Measurements from ENCODE around the gene MITF. TPM values are rescaled to one million over a fixed set of nuclear protein-coding genes. Genes with fewer than 3 reads are reported as not detected.
"Not testable (repeated sequence)": the region's sequence is repeated elsewhere in the genome, so short reads cannot be mapped to it uniquely, and the experiment has no call there.

MITF gene
- polyA plus RNA-seq, 3 donors from 2014 or later, result 0.68 to 2.3 TPM; not detected in 1

- H3K36me3 Mint-ChIP-seq; H3K9me3 Mint-ChIP-seq; H3K4me1 Mint-ChIP-seq; H3K27ac Mint-ChIP-seq; DNase-seq; H3K27me3 Mint-ChIP-seq (ENCODE audit: low read depth in 3 of 3); H3K4me3 Mint-ChIP-seq: not testable (repeated sequence)
Observed at GRCh38 chr3:69796126-69796525, 56.9 kb downstream of the MITF start.

DNA sequence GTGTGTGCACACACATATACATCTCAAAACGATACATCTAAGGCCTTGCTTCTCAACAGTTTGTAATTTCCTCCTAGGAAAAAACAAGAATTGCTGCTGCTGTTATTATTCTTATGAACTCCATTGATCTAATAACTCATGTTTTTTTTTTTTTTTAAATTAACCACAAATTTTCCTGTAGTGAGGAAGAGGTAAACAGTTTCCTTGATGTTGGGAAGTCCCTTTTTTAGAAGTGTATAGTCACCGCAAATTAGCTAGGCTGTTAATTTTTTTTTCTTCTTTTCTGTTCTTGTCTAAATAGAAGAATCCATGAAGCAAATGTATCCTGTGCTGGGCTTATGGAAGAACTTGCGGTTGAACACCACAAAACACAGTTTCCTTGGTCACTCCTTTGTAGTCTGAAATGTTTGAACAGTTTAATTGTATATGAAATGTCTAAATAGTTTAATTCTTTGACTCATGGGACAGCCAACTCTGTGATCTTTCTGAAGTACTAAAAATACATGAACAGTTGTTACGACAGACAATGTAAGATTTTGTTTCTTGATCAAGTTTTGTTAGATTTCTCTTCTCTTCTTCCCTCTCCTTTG lies 64.5 kb downstream of the MITF start:
- H3K4me3 Mint-ChIP-seq, result no peak overlapping the region
- H3K36me3 Mint-ChIP-seq, result no peaks in the 10 kb centered on the region
- peaks cover 0 to 1% (median 0%) of the 10 kb centered on the region in 3 donors for H3K27me3 Mint-ChIP-seq (ENCODE audit: low read depth in 3 of 3)
- DNase-seq, result no peak
- no peak overlapping the region for H3K27ac Mint-ChIP-seq
- peaks cover 0 to 11% (median 3%) of the 10 kb centered on the region in 6 donors for H3K9me3 Mint-ChIP-seq
- H3K4me1 Mint-ChIP-seq, result no peaks in the 10 kb centered on the region

GRCh38 chr3:69805491-69805890 lies 66.2 kb downstream of the MITF start:
- no peaks in the 10 kb centered on the region for H3K4me1 Mint-ChIP-seq
- H3K36me3 Mint-ChIP-seq, result no peaks in the 10 kb centered on the region
- DNase-seq, result no peak
- peaks cover 0 to 10% (median 2%) of the 10 kb centered on the region in 6 donors for H3K9me3 Mint-ChIP-seq
- H3K27me3 Mint-ChIP-seq (ENCODE audit: low read depth in 3 of 3), result no peaks in the 10 kb centered on the region
- no peak overlapping the region for H3K4me3 Mint-ChIP-seq
- no peak overlapping the region for H3K27ac Mint-ChIP-seq

DNA sequence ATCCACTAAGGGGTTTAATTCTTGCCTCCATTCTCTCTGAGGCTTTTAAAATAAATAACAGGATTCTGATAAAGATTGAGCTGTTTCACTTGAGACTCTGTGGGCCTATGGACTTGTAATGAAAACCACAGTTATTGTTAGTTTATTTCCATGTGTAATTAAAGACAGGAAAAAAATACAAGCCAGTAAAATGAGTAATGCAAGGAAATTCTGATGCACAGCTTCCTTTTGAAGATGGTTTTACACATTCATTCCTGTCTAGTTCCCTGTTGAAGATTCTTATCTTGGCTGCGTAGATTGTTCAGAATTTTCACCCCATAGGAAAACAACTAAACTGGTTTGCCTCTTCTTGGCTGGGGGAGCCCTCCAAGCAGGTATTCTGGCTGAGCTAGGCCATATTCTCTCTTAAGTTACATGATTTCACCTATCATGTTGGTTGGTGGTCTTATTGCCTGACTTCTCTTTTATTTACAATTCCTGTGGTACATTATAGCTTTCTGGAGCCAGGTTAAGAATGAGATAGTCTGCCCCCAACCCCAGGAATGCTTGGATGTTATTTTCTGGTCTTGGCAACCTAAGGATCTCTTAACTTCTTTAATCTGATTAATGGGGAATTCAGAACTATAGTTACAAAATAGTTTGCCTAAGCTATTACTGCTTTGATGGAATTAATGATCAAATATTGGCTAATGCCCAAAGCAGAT lies 67.6 kb downstream of the MITF start:
- Mint-ChIP-seq H3K4me3 (no peak overlapping the region), H3K36me3 (no peaks in the 10 kb centered on the region), H3K4me1 (no peaks in the 10 kb centered on the region), H3K9me3 (peaks cover 0 to 10% (median 2%) of the 10 kb centered on the region in 6 donors), H3K27me3 (ENCODE audit: low read depth in 3 of 3) (no peaks in the 10 kb centered on the region), H3K27ac (no peak overlapping the region)
- DNase-seq, result no peak

DNA sequence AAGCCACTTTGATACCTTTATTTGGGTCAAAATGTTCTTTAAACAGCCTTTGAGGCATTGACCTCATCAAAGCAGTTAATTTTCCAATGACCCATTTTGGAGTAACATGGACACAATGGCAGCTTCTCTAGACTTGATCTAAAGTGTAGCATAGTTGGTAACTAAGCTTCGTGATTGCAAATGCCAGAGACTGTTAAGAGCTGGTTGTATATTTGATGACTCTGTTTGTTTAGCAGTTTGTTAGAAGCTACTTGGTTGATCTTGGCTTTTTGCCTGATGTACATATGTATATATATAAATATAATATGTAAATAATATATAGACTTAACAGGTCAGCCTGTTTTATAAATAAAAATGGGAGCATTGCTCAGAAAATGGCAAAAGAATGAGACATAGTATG lies 68.4 kb downstream of the MITF start:
- DNase-seq, result no peak
- no peak overlapping the region for H3K4me3 Mint-ChIP-seq
- H3K36me3 Mint-ChIP-seq, result no peaks in the 10 kb centered on the region
- H3K27me3 Mint-ChIP-seq (ENCODE audit: low read depth in 3 of 3), result no peaks in the 10 kb centered on the region
- H3K4me1 Mint-ChIP-seq, result no peaks in the 10 kb centered on the region
- H3K27ac Mint-ChIP-seq, result no peak overlapping the region
- H3K9me3 Mint-ChIP-seq, result peaks cover 0 to 10% (median 2%) of the 10 kb centered on the region in 6 donors

DNA sequence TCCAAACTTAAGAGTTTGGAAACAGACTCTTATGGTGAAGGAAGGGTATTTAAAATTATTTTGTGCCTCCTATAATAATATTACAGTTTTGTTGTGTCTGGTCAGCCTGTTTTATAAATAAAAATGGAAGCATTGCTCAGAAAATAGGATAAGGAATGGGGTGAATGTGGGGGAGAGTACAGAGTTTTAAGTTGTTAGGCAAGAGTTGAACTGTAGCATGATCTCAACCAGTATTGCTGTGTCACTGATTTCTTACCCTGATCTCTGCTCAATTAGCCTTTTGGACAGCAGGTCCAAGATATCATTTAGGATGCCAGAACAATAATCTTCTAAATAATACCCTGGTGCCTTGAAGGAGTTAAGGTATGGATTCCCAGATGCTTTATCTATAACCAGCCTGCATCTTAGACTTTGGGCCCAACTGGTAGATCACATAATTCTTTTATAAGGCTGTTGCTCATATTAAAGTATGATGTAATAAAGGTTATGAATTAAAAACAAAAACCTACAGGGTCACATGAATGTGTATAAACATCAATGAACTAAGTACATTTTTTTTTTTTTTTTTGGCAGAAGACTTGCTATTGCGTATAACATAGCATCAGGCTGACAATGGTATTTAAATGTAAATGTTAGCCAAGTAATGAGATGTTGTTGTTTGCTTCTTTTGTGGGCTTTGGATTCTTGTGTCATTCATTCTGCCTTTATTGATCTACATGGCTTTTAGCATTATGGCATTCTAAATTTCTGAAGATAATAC lies 70.0 kb downstream of the MITF start:
- peaks cover 0 to 2% (median 0%) of the 10 kb centered on the region in 3 donors for H3K27me3 Mint-ChIP-seq (ENCODE audit: low read depth in 3 of 3)
- H3K9me3 Mint-ChIP-seq, result peaks cover 0 to 6% (median 2%) of the 10 kb centered on the region in 6 donors
- H3K4me1 Mint-ChIP-seq, result no peaks in the 10 kb centered on the region
- no peak overlapping the region for H3K4me3 Mint-ChIP-seq
- no peak for DNase-seq
- no peaks in the 10 kb centered on the region for H3K36me3 Mint-ChIP-seq
- no peak overlapping the region for H3K27ac Mint-ChIP-seq

DNA sequence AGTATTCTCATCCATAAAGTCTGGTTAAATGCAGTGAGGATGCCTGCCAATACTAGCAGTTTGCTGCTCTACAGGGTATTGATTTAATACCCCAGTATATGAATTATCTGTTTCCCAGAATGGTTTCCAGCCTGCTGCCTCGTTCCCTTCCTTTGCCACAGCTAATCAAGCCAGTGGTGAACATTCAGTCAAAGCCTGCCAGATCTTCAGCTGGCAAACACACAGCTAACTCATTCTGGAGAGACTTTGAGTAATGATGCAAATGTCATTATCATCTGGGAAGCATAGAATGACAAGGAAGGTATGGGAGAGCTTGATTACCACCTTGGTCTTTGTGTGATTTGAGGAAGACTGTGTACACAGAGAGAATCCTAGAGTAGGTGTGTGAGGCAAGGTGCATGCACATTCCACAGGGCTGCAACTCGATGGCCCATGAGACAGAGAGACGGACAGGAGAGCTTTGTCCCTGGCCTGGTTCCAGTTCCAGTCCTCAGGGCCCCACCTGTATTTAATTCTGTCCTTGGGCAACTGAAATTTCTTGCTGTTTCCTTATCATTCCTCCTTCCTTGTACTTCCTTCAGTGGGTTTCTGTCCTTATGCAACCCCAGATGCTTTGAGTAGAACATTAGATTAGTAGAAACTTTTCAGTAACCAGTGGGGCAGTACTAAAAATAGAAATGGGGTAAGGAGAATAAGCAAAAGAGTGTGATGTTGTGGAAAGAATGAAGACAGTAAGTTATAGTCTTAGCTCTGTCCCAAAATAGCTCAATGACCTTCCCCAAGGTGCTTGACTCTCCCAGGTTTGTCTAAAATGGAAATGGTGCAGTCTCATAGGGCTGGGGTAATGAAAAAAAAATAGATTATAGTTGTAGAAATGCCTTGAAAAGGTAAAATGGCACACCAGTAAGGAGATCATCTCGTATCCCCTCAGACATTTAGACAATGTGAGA lies 72.5 kb downstream of the MITF start:
- no peak for DNase-seq
- H3K9me3 Mint-ChIP-seq, result peaks cover 0 to 2% (median 0%) of the 10 kb centered on the region in 6 donors
- no peak overlapping the region for H3K4me3 Mint-ChIP-seq
- H3K27ac Mint-ChIP-seq, result no peak overlapping the region
- no peaks in the 10 kb centered on the region for H3K4me1 Mint-ChIP-seq
- no peaks in the 10 kb centered on the region for H3K36me3 Mint-ChIP-seq
- H3K27me3 Mint-ChIP-seq (ENCODE audit: low read depth in 3 of 3), result peaks cover 0 to 4% (median 0%) of the 10 kb centered on the region in 3 donors

DNA sequence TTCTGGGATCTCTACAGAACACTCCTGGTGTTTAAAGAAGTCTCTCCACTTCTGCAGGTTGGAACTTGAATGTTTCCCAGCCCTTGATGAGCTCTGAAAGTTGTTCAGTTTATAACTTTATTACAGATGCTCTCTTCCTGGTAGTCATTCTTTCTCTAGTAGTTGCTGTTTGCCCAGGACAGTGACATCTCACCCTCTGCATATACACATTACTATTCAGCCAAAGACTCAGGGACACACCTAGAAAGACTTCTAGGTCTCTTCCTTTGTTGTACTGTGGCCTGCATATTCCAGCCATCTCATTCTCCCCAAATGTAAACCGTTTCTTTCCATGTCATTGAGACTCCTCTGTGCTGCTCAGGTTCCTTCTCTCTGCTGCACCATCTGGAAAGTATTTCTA lies 76.7 kb downstream of the MITF start:
- no peak for DNase-seq
- Mint-ChIP-seq H3K4me1 (no peaks in the 10 kb centered on the region), H3K27ac (no peak overlapping the region), H3K4me3 (no peak overlapping the region), H3K9me3 (peaks cover 0 to 2% (median 0%) of the 10 kb centered on the region in 6 donors), H3K27me3 (ENCODE audit: low read depth in 3 of 3) (peaks cover 0 to 4% (median 3%) of the 10 kb centered on the region in 3 donors), H3K36me3 (no peaks in the 10 kb centered on the region)

- no peaks in the 10 kb centered on the region for H3K4me1 Mint-ChIP-seq
- H3K4me3 Mint-ChIP-seq, result no peak overlapping the region
- H3K27me3 Mint-ChIP-seq (ENCODE audit: low read depth in 3 of 3), result peaks cover 0 to 4% (median 3%) of the 10 kb centered on the region in 3 donors
- no peak for DNase-seq
- H3K9me3 Mint-ChIP-seq, result peaks cover 0 to 3% (median under 1%) of the 10 kb centered on the region in 6 donors
- no peaks in the 10 kb centered on the region for H3K36me3 Mint-ChIP-seq
- no peak overlapping the region for H3K27ac Mint-ChIP-seq
Observed at GRCh38 chr3:69817988-69818387, 78.7 kb downstream of the MITF start.

DNA sequence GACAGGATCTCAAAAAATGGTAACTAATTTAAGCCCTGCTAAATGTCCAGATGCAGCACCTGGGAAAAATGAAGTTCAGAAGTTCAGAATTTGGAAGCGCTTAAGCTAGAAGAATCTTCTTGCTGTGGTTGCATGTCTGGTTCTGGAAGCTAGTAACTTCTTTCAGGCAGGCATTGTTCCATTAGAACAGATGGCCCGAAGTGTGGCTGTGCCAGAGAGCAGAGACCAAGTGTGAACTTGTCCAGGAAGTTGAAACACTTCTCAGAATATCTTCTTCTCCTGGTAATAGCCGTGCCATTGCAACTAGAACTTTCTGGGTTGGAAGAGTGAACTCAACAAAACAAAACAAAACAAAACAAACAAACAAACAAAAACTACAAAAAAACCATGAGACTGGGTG lies 80.0 kb downstream of the MITF start:
- Mint-ChIP-seq H3K27ac (no peak overlapping the region), H3K4me3 (no peak overlapping the region), H3K36me3 (no peaks in the 10 kb centered on the region), H3K4me1 (no peaks in the 10 kb centered on the region), H3K9me3 (peaks cover 0 to 3% (median under 1%) of the 10 kb centered on the region in 6 donors), H3K27me3 (ENCODE audit: low read depth in 3 of 3) (peaks cover 0 to 3% (median 1%) of the 10 kb centered on the region in 3 donors)
- DNase-seq, result no peak

- Mint-ChIP-seq H3K27me3 (ENCODE audit: low read depth in 3 of 3) (peaks cover 0 to 3% (median 0%) of the 10 kb centered on the region in 3 donors), H3K4me1 (no peaks in the 10 kb centered on the region), H3K9me3 (peaks cover 0 to 7% (median under 1%) of the 10 kb centered on the region in 6 donors), H3K36me3 (no peaks in the 10 kb centered on the region), H3K4me3 (no peak overlapping the region), H3K27ac (no peak overlapping the region)
- no peak for DNase-seq
Observed at GRCh38 chr3:69821133-69821532, 81.9 kb downstream of the MITF start.

DNA sequence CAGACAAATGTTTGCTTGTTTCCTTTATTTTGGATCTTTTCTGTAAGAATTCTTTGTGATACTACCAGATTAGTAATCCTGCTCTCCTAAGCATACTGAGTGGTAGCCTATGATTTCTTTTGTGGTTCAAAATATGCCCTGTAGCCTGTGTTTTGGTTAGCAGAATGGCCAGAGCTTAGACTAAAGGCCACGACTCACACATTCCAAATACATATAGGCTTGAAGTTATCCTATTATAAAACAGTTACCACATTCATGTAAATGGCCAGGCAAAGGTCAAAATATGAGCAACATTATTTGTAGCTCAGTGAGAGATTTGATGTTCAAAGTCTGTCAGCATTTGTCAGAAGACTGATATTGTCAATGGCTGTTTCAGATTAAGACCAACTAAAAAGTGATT lies 84.5 kb downstream of the MITF start:
- no peak overlapping the region for H3K27ac Mint-ChIP-seq
- H3K4me1 Mint-ChIP-seq, result no peaks in the 10 kb centered on the region
- H3K36me3 Mint-ChIP-seq, result no peaks in the 10 kb centered on the region
- H3K9me3 Mint-ChIP-seq, result peaks cover 0 to 9% (median 2%) of the 10 kb centered on the region in 6 donors
- DNase-seq, result no peak
- peaks cover 0 to 3% (median 0%) of the 10 kb centered on the region in 3 donors for H3K27me3 Mint-ChIP-seq (ENCODE audit: low read depth in 3 of 3)
- no peak overlapping the region for H3K4me3 Mint-ChIP-seq

- H3K4me3 Mint-ChIP-seq, result no peak overlapping the region
- no peak for DNase-seq
- H3K27me3 Mint-ChIP-seq (ENCODE audit: low read depth in 3 of 3), result peaks cover 0 to 2% (median 0%) of the 10 kb centered on the region in 3 donors
- H3K4me1 Mint-ChIP-seq, result no peaks in the 10 kb centered on the region
- H3K9me3 Mint-ChIP-seq, result peaks cover 0 to 9% (median 2%) of the 10 kb centered on the region in 6 donors
- no peak overlapping the region for H3K27ac Mint-ChIP-seq
- H3K36me3 Mint-ChIP-seq, result no peaks in the 10 kb centered on the region
Observed at GRCh38 chr3:69825446-69825845, 86.2 kb downstream of the MITF start.
